Measurements from ENCODE around the gene GTF2F1.

Gene GTF2F1

GRCh38 chr19:6427131-6427530 is 34.2 kb upstream of the GTF2F1 start:
- 94 to 96% methylated on average over 18 of the region's 18 CpGs for WGBS, 2 experiments
- H3K27ac ChIP-seq (ENCODE audit: insufficient read depth, low read depth, low read length, poor library complexity, severe bottlenecking) = no peak overlapping the region
- no peaks in the 10 kb centered on the region for H3K36me3 ChIP-seq (ENCODE audit: control insufficient read depth, insufficient read depth, low read length)

DNA sequence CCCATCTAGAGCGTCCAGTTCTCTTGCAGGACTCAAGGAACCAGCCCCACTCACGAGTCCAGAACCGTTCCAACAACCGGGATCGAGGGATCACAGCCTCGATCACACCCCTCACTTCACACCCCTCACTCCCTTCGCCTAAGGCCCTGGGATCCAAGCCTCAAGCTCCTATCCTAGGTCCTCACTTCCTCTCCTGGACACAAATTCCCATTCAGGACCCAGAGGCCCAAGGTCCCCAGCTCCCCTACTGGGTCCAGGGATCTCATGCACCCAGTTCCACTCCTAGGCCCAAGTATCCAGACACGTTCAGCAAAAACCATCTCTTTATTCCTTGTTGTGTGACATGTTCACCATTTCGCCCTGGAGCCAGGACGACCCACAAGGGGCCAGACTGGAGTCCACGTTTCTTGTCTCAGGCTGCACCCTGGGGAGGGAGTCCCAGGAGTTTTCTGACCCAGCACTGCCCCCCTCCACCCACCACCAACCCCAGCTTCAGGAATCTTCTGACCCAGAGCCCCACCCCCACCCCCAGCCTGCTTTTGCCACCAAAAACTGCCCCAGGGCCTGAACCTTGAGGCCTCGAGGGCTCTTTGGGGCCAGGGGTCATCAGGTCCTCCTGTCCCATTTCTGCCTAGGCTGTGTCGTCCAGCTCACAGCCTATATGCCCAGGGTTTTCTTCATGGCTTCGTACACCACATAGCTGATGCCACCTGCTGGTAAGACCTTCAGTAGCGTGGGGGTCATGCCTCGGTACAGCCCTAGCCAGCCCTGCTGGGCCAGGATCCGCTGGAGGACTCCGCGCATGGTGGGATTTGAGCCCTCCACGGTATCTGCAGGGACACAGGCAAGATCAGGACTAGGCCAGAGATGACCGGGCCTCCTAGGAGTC is 33.0 kb upstream of the GTF2F1 start:
- Histone ChIP-seq H3K27ac (ENCODE audit: insufficient read depth, low read depth, low read length, poor library complexity, severe bottlenecking) (peak overlapping the region; percentile 52), H3K4me3 (ENCODE audit: insufficient read depth, low read depth, low read length) (peak overlapping the region; percentile 7), H3K36me3 (ENCODE audit: control insufficient read depth, insufficient read depth, low read length) (peaks cover 4% of the 10 kb centered on the region)

More at GRCh38 chr19:6427131-6427530, 34.2 kb upstream of the GTF2F1 start:
- Histone ChIP-seq H3K4me1 (ENCODE audit: control insufficient read depth, insufficient read depth, low read length) (no peaks in the 10 kb centered on the region), H3K27me3 (ENCODE audit: control insufficient read depth, insufficient read depth, low read length, poor library complexity, severe bottlenecking) (peaks cover 8% of the 10 kb centered on the region), H3K9me3 (ENCODE audit: control insufficient read depth, low read length) (no peaks in the 10 kb centered on the region), H3K4me3 (ENCODE audit: insufficient read depth, low read depth, low read length) (no peak overlapping the region)

DNA sequence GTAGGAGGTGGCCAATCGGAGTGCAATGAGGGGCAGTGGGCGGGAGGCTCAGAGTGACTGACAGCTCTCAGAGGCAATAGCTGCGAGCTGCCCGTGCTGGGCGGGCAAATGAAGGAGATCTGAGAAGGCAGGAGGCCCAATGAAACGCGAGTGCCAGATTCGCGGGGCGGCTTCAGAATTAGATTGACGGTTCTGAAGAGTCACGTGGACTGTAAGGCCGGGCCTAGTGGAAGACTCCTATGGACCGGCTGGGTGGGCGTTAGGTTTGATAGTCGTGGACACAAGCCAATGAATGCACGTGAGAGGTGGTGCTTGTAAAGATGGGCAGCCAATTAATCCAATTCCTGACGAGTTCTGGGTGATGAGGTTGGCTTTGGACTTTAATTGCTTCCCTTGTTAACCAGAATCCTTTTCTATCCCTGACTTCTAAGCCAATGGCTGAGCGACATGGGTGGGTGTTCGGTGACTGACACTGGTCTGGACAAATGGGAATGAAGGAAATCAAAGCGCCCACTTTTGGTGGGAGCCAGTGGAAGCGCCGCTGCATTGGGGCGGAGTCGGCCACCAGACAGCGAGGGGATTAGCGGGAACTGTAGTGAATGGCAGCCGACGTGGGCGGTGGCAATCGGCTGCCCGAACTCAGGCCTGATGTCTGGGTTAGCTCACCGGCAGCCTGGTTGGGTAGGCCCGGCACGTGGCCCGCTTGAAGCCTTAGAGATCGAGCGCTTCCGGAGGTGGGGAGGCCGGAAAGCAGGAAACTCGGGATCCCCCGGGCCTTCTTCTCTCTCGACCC is 32.2 kb upstream of the GTF2F1 start:
- Histone ChIP-seq H3K27me3 (ENCODE audit: control insufficient read depth, insufficient read depth, low read length, poor library complexity, severe bottlenecking) (peaks cover 8% of the 10 kb centered on the region), H3K9me3 (ENCODE audit: control insufficient read depth, low read length) (no peaks in the 10 kb centered on the region), H3K27ac (ENCODE audit: insufficient read depth, low read depth, low read length, poor library complexity, severe bottlenecking) (peak overlapping the region; percentile 52), H3K36me3 (ENCODE audit: control insufficient read depth, insufficient read depth, low read length) (peaks cover 11% of the 10 kb centered on the region), H3K4me1 (ENCODE audit: control insufficient read depth, insufficient read depth, low read length) (no peaks in the 10 kb centered on the region), H3K4me3 (ENCODE audit: insufficient read depth, low read depth, low read length) (peak overlapping the region; percentile 7)
- WGBS, 2 experiments = 13% methylated on average over 43 of the region's 43 CpGs

More for the DNA sequence above, 33.0 kb upstream of the GTF2F1 start:
- WGBS, 2 experiments = 93% methylated on average over 21 of the region's 21 CpGs
- Histone ChIP-seq H3K9me3 (ENCODE audit: control insufficient read depth, low read length) (no peaks in the 10 kb centered on the region), H3K4me1 (ENCODE audit: control insufficient read depth, insufficient read depth, low read length) (no peaks in the 10 kb centered on the region), H3K27me3 (ENCODE audit: control insufficient read depth, insufficient read depth, low read length, poor library complexity, severe bottlenecking) (peaks cover 8% of the 10 kb centered on the region)

GRCh38 chr19:6424195-6424938 is 31.4 kb upstream of the GTF2F1 start, which contains the start of gene KHSRP:
TSS of gene KHSRP (minus strand) at chr19:6424811. CDS start at chr19:6424701, 110 bp downstream.
- H3K27ac ChIP-seq (ENCODE audit: insufficient read depth, low read depth, low read length, poor library complexity, severe bottlenecking) = peak within 1 kb of the TSS; percentile 52
- no peaks in the 10 kb centered on the region for H3K4me1 ChIP-seq (ENCODE audit: control insufficient read depth, insufficient read depth, low read length)
- H3K27me3 ChIP-seq (ENCODE audit: control insufficient read depth, insufficient read depth, low read length, poor library complexity, severe bottlenecking) = peaks cover 2% of the 10 kb centered on the region
- WGBS, 2 experiments = 0% methylated on average over 114 of the region's 114 CpGs
- no peaks in the 10 kb centered on the region for H3K9me3 ChIP-seq (ENCODE audit: control insufficient read depth, low read length)
- peaks cover 19% of the 10 kb centered on the region for H3K36me3 ChIP-seq (ENCODE audit: control insufficient read depth, insufficient read depth, low read length)
- H3K4me3 ChIP-seq (ENCODE audit: insufficient read depth, low read depth, low read length) = peak within 1 kb of the TSS; percentile 79

GRCh38 chr19:6423499-6424194 is 30.7 kb upstream of the GTF2F1 start:
- 1% methylated on average over 20 of the region's 20 CpGs for WGBS, 2 experiments
- H3K36me3 ChIP-seq (ENCODE audit: control insufficient read depth, insufficient read depth, low read length) = peaks cover 26% of the 10 kb centered on the region
- H3K9me3 ChIP-seq (ENCODE audit: control insufficient read depth, low read length) = no peaks in the 10 kb centered on the region
- H3K27ac ChIP-seq (ENCODE audit: insufficient read depth, low read depth, low read length, poor library complexity, severe bottlenecking) = no peak overlapping the region
- peak overlapping the region; percentile 79 for H3K4me3 ChIP-seq (ENCODE audit: insufficient read depth, low read depth, low read length)
- H3K27me3 ChIP-seq (ENCODE audit: control insufficient read depth, insufficient read depth, low read length, poor library complexity, severe bottlenecking) = no peaks in the 10 kb centered on the region
- H3K4me1 ChIP-seq (ENCODE audit: control insufficient read depth, insufficient read depth, low read length) = no peaks in the 10 kb centered on the region

- Histone ChIP-seq H3K9me3 (ENCODE audit: control insufficient read depth, low read length) (no peaks in the 10 kb centered on the region), H3K4me1 (ENCODE audit: control insufficient read depth, insufficient read depth, low read length) (no peaks in the 10 kb centered on the region), H3K27ac (ENCODE audit: insufficient read depth, low read depth, low read length, poor library complexity, severe bottlenecking) (no peak overlapping the region), H3K36me3 (ENCODE audit: control insufficient read depth, insufficient read depth, low read length) (peaks cover 47% of the 10 kb centered on the region), H3K27me3 (ENCODE audit: control insufficient read depth, insufficient read depth, low read length, poor library complexity, severe bottlenecking) (no peaks in the 10 kb centered on the region), H3K4me3 (ENCODE audit: insufficient read depth, low read depth, low read length) (no peak overlapping the region)
- WGBS, 2 experiments = 95 to 96% methylated on average over 20 of the region's 20 CpGs
These were observed 28.4 kb upstream of the GTF2F1 start for GRCh38 chr19:6421075-6422014.

- Histone ChIP-seq H3K4me1 (ENCODE audit: control insufficient read depth, insufficient read depth, low read length) (no peaks in the 10 kb centered on the region), H3K36me3 (ENCODE audit: control insufficient read depth, insufficient read depth, low read length) (peaks cover 72% of the 10 kb centered on the region), H3K27ac (ENCODE audit: insufficient read depth, low read depth, low read length, poor library complexity, severe bottlenecking) (no peak overlapping the region), H3K9me3 (ENCODE audit: control insufficient read depth, low read length) (no peaks in the 10 kb centered on the region), H3K27me3 (ENCODE audit: control insufficient read depth, insufficient read depth, low read length, poor library complexity, severe bottlenecking) (no peaks in the 10 kb centered on the region), H3K4me3 (ENCODE audit: insufficient read depth, low read depth, low read length) (no peak overlapping the region)
- 95 to 97% methylated on average over 19 of the region's 19 CpGs for WGBS, 2 experiments
These were observed 25.6 kb upstream of the GTF2F1 start for GRCh38 chr19:6418562-6418932.

DNA sequence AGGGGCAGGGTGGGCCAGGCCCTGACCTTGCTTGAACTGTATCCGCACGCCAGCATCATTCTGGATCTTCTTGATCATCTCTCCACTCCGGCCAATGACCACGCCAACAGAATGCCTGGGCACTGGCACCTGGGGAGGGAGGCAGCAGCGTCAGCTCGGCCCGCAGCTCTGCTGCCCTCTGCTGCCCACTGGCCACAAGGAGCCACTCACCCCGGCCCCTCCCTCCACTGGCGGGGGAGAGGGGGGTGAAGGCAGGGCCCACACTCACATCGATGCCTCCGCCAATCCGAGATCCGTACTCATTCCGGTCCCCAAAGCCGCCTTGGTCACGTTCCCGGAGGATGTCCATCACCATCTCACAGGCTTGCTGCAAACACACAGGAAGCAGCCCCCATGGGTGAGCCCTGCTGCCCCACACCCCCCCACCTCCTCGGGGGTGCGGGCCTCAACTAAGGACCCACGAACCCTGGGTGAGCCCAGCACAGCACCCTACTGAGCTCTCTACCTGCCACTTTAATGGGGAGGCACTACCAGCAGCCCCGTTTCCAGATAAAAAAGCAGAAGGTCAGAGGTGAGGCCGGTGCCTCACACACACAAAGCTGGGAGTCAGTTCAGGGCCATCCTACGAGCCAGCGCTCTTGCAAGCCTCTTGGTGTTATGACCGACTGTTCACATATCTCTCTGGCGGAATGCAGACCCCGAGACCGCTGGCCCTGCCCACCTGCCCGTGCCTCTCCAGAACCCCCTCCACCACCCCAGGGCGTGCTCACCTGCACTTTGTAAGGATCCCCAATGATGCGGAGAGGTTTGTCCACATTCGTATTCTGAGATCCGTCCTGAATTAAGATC is 25.0 kb upstream of the GTF2F1 start:
- peak overlapping the region; percentile 1 for H3K27ac ChIP-seq (ENCODE audit: insufficient read depth, low read depth, low read length, poor library complexity, severe bottlenecking)
- H3K36me3 ChIP-seq (ENCODE audit: control insufficient read depth, insufficient read depth, low read length) = peaks cover 72% of the 10 kb centered on the region
- H3K4me3 ChIP-seq (ENCODE audit: insufficient read depth, low read depth, low read length) = no peak overlapping the region
- no peaks in the 10 kb centered on the region for H3K27me3 ChIP-seq (ENCODE audit: control insufficient read depth, insufficient read depth, low read length, poor library complexity, severe bottlenecking)
- no peaks in the 10 kb centered on the region for H3K9me3 ChIP-seq (ENCODE audit: control insufficient read depth, low read length)
- 91 to 93% methylated on average over 33 of the region's 33 CpGs for WGBS, 2 experiments
- H3K4me1 ChIP-seq (ENCODE audit: control insufficient read depth, insufficient read depth, low read length) = no peaks in the 10 kb centered on the region

Data from ectodermal cell (in vitro differentiated cells).